H1 (cell line): Measurements from ENCODE around the gene RBM8A. TPM values are rescaled to one million over a fixed set of nuclear protein-coding genes. Genes with fewer than 3 reads are reported as not detected.

Experiments used
- CTCF ChIA-PET: fragments of 300-600 bp; sonication (Branson Sonifier 250); formaldehyde crosslinking; loops from one replicate; lab custom pipeline; 2021; ENCODE audit not compliant: partially characterized antibody; lab: Charles Lee
- POLR2A ChIA-PET: fragments of 300-600 bp; sonication (Branson Sonifier 250); formaldehyde crosslinking; loops from one replicate; lab custom pipeline; 2021; ENCODE audit warnings: inconsistent platforms; ENCODE audit not compliant: partially characterized antibody; lab: Charles Lee
- DNase-seq, 2 experiments: peaks; one replicate each; pipeline versions ENCODE4 v3.0.0 to v3.0.0-alpha.2; 2010 to 2022; ENCODE audit warnings: low spot score in 2 of 2, low read depth in 1 of 2, mixed read lengths in 1 of 2
- FAIRE-seq: peaks from 2 replicates; lab custom pipeline; 2011; peaks lifted over from hg19 to GRCh38; lab: Jason Lieb, UNC
- H2AFZ ChIP-seq: 2 replicates; pipeline ENCODE4 v1.8.1; 2012; ENCODE audit warnings: low read length, inconsistent platforms
- H2AK5ac ChIP-seq: 2 replicates; pipeline ENCODE4 v1.6.1; 2013; ENCODE audit warnings: low read depth, low read length
- H2BK120ac ChIP-seq: replicated peaks from 2 replicates; pipeline ENCODE3; 2013; ENCODE audit warnings: low read depth, low read length, inconsistent platforms
- H2BK12ac ChIP-seq: 2 replicates; pipeline ENCODE4 v1.6.1; 2013; ENCODE audit warnings: low read depth, low read length
- H2BK15ac ChIP-seq: 2 replicates; pipeline ENCODE4 v1.6.1; 2013; ENCODE audit warnings: low read length
- H2BK20ac ChIP-seq: 2 replicates; pipeline ENCODE4 v1.6.1; 2013; ENCODE audit warnings: low read length
- H2BK5ac ChIP-seq: 2 replicates; pipeline ENCODE4 v1.6.1; 2013; ENCODE audit warnings: low read depth, low read length
- H3K14ac ChIP-seq: 2 replicates; pipeline ENCODE4 v1.6.1; 2013; ENCODE audit warnings: inconsistent platforms; ENCODE audit not compliant: insufficient read length
- H3K18ac ChIP-seq: 2 replicates; pipeline ENCODE4 v1.6.1; 2013; ENCODE audit warnings: low read length; ENCODE audit errors: extremely low read depth
- H3K23ac ChIP-seq: 2 replicates; pipeline ENCODE4 v1.6.1; 2013; ENCODE audit warnings: inconsistent platforms; ENCODE audit not compliant: insufficient read length
- H3K23me2 ChIP-seq: 2 replicates; pipeline ENCODE4 v1.6.1; 2013; ENCODE audit warnings: low read depth, low read length
- H3K27ac ChIP-seq: 2 replicates; pipeline ENCODE4 v1.6.1; 2011; ENCODE audit warnings: low read depth, low read length, inconsistent platforms
- H3K27me3 ChIP-seq, 4 experiments: replicated peaks in 1 of 4; 1 replicate in 1 of 4; 2 replicates in 3 of 4; pipeline versions ENCODE4 v1.6.1 to v1.8.1; 2011 to 2013; ENCODE audit warnings: low read length in 3 of 4, mild to moderate bottlenecking in 3 of 4, inconsistent platforms in 2 of 4, mixed read lengths in 2 of 4, moderate library complexity in 1 of 4; ENCODE audit not compliant: control insufficient read depth in 3 of 4, insufficient read depth in 3 of 4; ENCODE audit errors: extremely low read depth in 1 of 4
- H3K36me3 ChIP-seq, 4 experiments: 2 replicates each; pipeline versions ENCODE4 v1.6.1 to v1.8.1; 2011 to 2013; ENCODE audit warnings: mild to moderate bottlenecking in 4 of 4, low read length in 3 of 4, moderate library complexity in 2 of 4, control low read depth in 1 of 4, inconsistent platforms in 1 of 4; ENCODE audit not compliant: insufficient read depth in 4 of 4, control insufficient read depth in 2 of 4
- H3K4ac ChIP-seq: replicated peaks from 2 replicates; pipeline ENCODE3; 2013; ENCODE audit warnings: low read length, low read depth, mixed read lengths, inconsistent platforms; ENCODE audit not compliant: insufficient read length
- H3K4me1 ChIP-seq, 4 experiments: replicated peaks in 1 of 4; 1 replicate in 1 of 4; 2 replicates in 3 of 4; pipeline versions ENCODE4 v1.6.1 to v1.8.1; 2011 to 2013; ENCODE audit warnings: low read length in 3 of 4, inconsistent platforms in 2 of 4, mixed read lengths in 1 of 4; ENCODE audit not compliant: insufficient read depth in 4 of 4, control insufficient read depth in 3 of 4
- H3K4me2 ChIP-seq, 2 experiments: 2 replicates each; pipeline versions ENCODE4 v1.6.1 to v1.8.1; 2011 to 2013; ENCODE audit warnings: low read depth in 2 of 2, low read length in 2 of 2, control low read depth in 1 of 2, inconsistent platforms in 1 of 2, mild to moderate bottlenecking in 1 of 2; ENCODE audit not compliant: insufficient read depth in 1 of 2
- H3K4me3 ChIP-seq, 4 experiments: fragments of 200-600, 300-600 bp in 1 of 4; sonication (generic), shearing (Covaris generic), sonication (Bioruptor Twin) in 1 of 4; 2 replicates each; pipeline versions ENCODE4 v1.5.1 to v1.8.1; 2011 to 2016; ENCODE audit warnings: low read length in 4 of 4, low read depth in 3 of 4, control low read depth in 2 of 4, inconsistent platforms in 2 of 4, mild to moderate bottlenecking in 2 of 4, mixed read lengths in 1 of 4, moderate library complexity in 1 of 4; ENCODE audit not compliant: insufficient read depth in 2 of 4; ENCODE audit errors: extremely low read depth in 1 of 4
- H3K56ac ChIP-seq: replicated peaks from 2 replicates; pipeline ENCODE3; 2013; ENCODE audit warnings: low read depth, mild to moderate bottlenecking, mixed read lengths, low read length, inconsistent platforms; ENCODE audit not compliant: insufficient read length
- H3K79me1 ChIP-seq: 2 replicates; pipeline ENCODE4 v1.6.1; 2013; ENCODE audit warnings: low read depth, low read length, control low read depth
- H3K79me2 ChIP-seq, 2 experiments: 2 replicates each; pipeline versions ENCODE4 v1.6.1 to v1.8.1; 2012 to 2013; ENCODE audit warnings: low read length in 2 of 2, mild to moderate bottlenecking in 2 of 2, inconsistent platforms in 1 of 2; ENCODE audit not compliant: insufficient read depth in 2 of 2, control insufficient read depth in 1 of 2
- H3K9ac ChIP-seq, 4 experiments: replicated peaks in 1 of 4; 1 replicate in 1 of 4; 2 replicates in 3 of 4; pipeline versions ENCODE4 v1.6.1 to v1.8.1; 2011 to 2013; ENCODE audit warnings: low read depth in 3 of 4, low read length in 3 of 4, control low read depth in 2 of 4, mild to moderate bottlenecking in 2 of 4, moderate library complexity in 2 of 4, inconsistent platforms in 1 of 4; ENCODE audit errors: extremely low read depth in 1 of 4
- H3K9me3 ChIP-seq, 2 experiments: 2 replicates each; pipeline versions ENCODE4 v1.6.1 to v1.8.1; 2012 to 2013; ENCODE audit warnings: mild to moderate bottlenecking in 2 of 2, moderate library complexity in 2 of 2, control low read depth in 1 of 2, inconsistent platforms in 1 of 2, low read depth in 1 of 2, low read length in 1 of 2, mixed read lengths in 1 of 2; ENCODE audit not compliant: insufficient read depth in 2 of 2
- H4K20me1 ChIP-seq, 2 experiments: replicated peaks in 1 of 2; 2 replicates each; pipeline versions ENCODE3 to v1.8.1; 2011 to 2013; ENCODE audit warnings: inconsistent platforms in 2 of 2, low read length in 2 of 2, mild to moderate bottlenecking in 1 of 2; ENCODE audit not compliant: insufficient read depth in 2 of 2, control insufficient read depth in 1 of 2
- H4K5ac ChIP-seq: 2 replicates; pipeline ENCODE4 v1.6.1; 2013; ENCODE audit warnings: low read length, low read depth, mixed read lengths, inconsistent platforms; ENCODE audit not compliant: insufficient read length
- H4K8ac ChIP-seq: 2 replicates; pipeline ENCODE4 v1.8.0; 2013; ENCODE audit warnings: mild to moderate bottlenecking, moderate library complexity, low read length, inconsistent platforms; ENCODE audit not compliant: insufficient read depth; ENCODE audit errors: extremely low read depth
- H4K91ac ChIP-seq: replicated peaks from 2 replicates; pipeline ENCODE3; 2013; ENCODE audit warnings: low read length, mixed read lengths, inconsistent platforms; ENCODE audit not compliant: insufficient read length
- ASH2L ChIP-seq: fragments of 200-600, 300-600 bp; sonication (generic); IDR thresholded peaks from one replicate; pipeline ENCODE4 v1.7.1; 2017; ENCODE audit warnings: low read length
- ATF3 ChIP-seq: IDR thresholded peaks from 2 replicates; pipeline ENCODE4 v1.6.1; 2011; ENCODE audit warnings: low read depth, mild to moderate bottlenecking, low read length; ENCODE audit not compliant: insufficient read depth
- CTBP2 ChIP-seq: IDR thresholded peaks from 2 replicates; pipeline ENCODE4 v1.7.0; 2011; ENCODE audit warnings: borderline replicate concordance, mild to moderate bottlenecking, moderate library complexity, mixed read lengths, low read length; ENCODE audit not compliant: insufficient read depth, insufficient read length
- EP300 ChIP-seq, 2 experiments: IDR thresholded peaks; 1 replicate in 1 of 2; 2 replicates in 1 of 2; pipeline ENCODE4 v1.6.1; 2011 to 2012; ENCODE audit warnings: low read depth in 2 of 2, low read length in 2 of 2, mild to moderate bottlenecking in 2 of 2, borderline replicate concordance in 1 of 2, inconsistent platforms in 1 of 2, moderate library complexity in 1 of 2
- FOSL1 ChIP-seq: IDR thresholded peaks from 2 replicates; pipeline ENCODE4 v1.6.1; 2011; ENCODE audit warnings: mild to moderate bottlenecking, low read depth, low read length, moderate library complexity; ENCODE audit not compliant: insufficient read depth
- GABPA ChIP-seq: IDR thresholded peaks from 2 replicates; pipeline ENCODE4 v1.6.1; 2011; ENCODE audit warnings: mild to moderate bottlenecking, low read length, moderate library complexity, borderline replicate concordance; ENCODE audit not compliant: insufficient read depth
- GTF2F1 ChIP-seq: IDR thresholded peaks from 2 replicates; pipeline ENCODE4 v1.6.1; 2012; ENCODE audit warnings: low read depth, low read length, improper control_type of control experiment, borderline replicate concordance
- JUND ChIP-seq: IDR thresholded peaks from 2 replicates; pipeline ENCODE4 v1.6.1; 2011; ENCODE audit warnings: mild to moderate bottlenecking, improper control_type of control experiment, low read length
- PHF8 ChIP-seq: fragments of 200-600 bp; sonication (generic); conservative IDR thresholded peaks from 2 replicates; pipeline ENCODE4 v1.7.1; 2012; ENCODE audit warnings: low read depth, mild to moderate bottlenecking, inconsistent platforms, low read length, moderate library complexity
- SAP30 ChIP-seq: fragments of 300-600 bp; sonication (generic); IDR thresholded peaks from 2 replicates; pipeline ENCODE4 v1.7.1; 2012; ENCODE audit warnings: low read length, moderate library complexity, mild to moderate bottlenecking, inconsistent platforms; ENCODE audit not compliant: insufficient read depth, insufficient replicate concordance
- SUZ12 ChIP-seq: fragments of 200-600 bp; sonication (generic); IDR thresholded peaks from 2 replicates; pipeline ENCODE4 v1.6.1; 2012; ENCODE audit warnings: mild to moderate bottlenecking, inconsistent platforms, low read length, moderate library complexity, mixed read lengths
- WGBS, 2 experiments: shearing (Covaris generic) in 1 of 2; methylation state at CpG; one replicate each; pipeline versions ENCODE4 v1.1.6 to v1.1.7; 2013 to 2015; ENCODE audit warnings: low lambda C conversion rate in 2 of 2, mixed read lengths in 2 of 2, inconsistent platforms in 1 of 2, low coverage in 1 of 2, missing lambda C conversion rate in 1 of 2; ENCODE audit not compliant: insufficient replicate concordance in 2 of 2, insufficient coverage in 1 of 2, insufficient read length in 1 of 2; ENCODE audit errors: extremely low coverage in 1 of 2, missing lambda C conversion rate in 1 of 2; 5-methylcytosine and 5-hydroxymethylcytosine counted together
- polyA plus RNA-seq, 7 experiments: library from polyadenylated mRNA; depleted of rRNA in 3 of 7; stranded (reverse) in 5 of 7; unstranded in 2 of 7; fragments of >200 nt in 5 of 7; fragments of 200-250 nt in 2 of 7; gene quantifications; 1 replicate in 5 of 7; 2 replicates in 1 of 7; 4 replicates in 1 of 7; pipeline versions ENCODE4 v1.2.1 to v1.2.3, GENCODE V29; 2011 to 2013; ENCODE audit warnings: missing spikeins in 2 of 7, mixed read lengths in 2 of 7
- total RNA-seq: library from RNA; stranded (reverse); fragmentation: NEBNext Ultra II Directional; extraction: Animal tissue kit (Norgen Biotek cat#: 25700); gene quantifications from 2 replicates; pipeline ENCODE4 v1.2.1, GENCODE V29; 2021

The RBM8A gene
- total and polyA plus RNA-seq, 2 of the 8 experiments (the other 6 are each of a cell fraction or from before 2014, with no cell fraction given): 125 to 216 TPM

- Histone ChIP-seq H2BK5ac (no peak overlapping the region), H3K14ac (no peak overlapping the region), H3K56ac (no peak overlapping the region), H3K23ac (no peak overlapping the region), H3K79me1 (no peaks in the 10 kb centered on the region), H3K4me2 (peak overlapping the region; percentile 93 to 98), H3K9me3 (no peaks in the 10 kb centered on the region), H4K91ac (no peak overlapping the region), H2BK15ac (peak overlapping the region; percentile 3; the same call in 1 of the 2 replicates), H3K4me1 (peaks cover 0 to 20% (median 11%) of the 10 kb centered on the region in 4 experiments; a peak in 6 of 7 replicates), H4K20me1 (peaks cover 0 to 2% of the 10 kb centered on the region in 2 experiments), H3K4me3 (peak overlapping the region; percentile 56 to 85 (median 82)), H3K79me2 (no peaks in the 10 kb centered on the region), H3K4ac (no peak overlapping the region), H4K8ac (no peak overlapping the region), H3K9ac (no peak overlapping the region), H3K23me2 (peaks cover 25% of the 10 kb centered on the region), H2BK20ac (no peak overlapping the region), H2BK120ac (no peak overlapping the region), H2AFZ (peak overlapping the region; percentile 28; the same call in 1 of the 2 replicates), H3K27ac (no peak overlapping the region), H2AK5ac (no peak overlapping the region), H2BK12ac (0 out of 2 replicates have a peak overlapping the region, but pooled peaks have one; percentile 28), H3K18ac (no peak overlapping the region; the same call in 1 of the 2 replicates), H3K36me3 (no peaks in the 10 kb centered on the region), H3K27me3 (peaks cover 25 to 80% (median 67%) of the 10 kb centered on the region in 4 experiments), H4K5ac (no peak overlapping the region)
- FAIRE-seq (no peak), DNase-seq (no peak)
- WGBS, 2 experiments: 11% methylated on average over 12 of the region's 12 CpGs; no CpG with 5 or more reads in 1 of the 2 experiments
- CTCF ChIA-PET: interaction anchor here (1.1 kb wide), 1 partner anchor 50 kb away, joined by 3 read pairs; the partner anchor contains the start of gene ITGA10
- POLR2A ChIA-PET: interaction anchor here (1.1 to 5.3 kb wide), 2 partner anchors 33 to 75 kb away, joined by 4 to 31 read pairs; partner anchors contain the start of gene RBM8A
- no peak for TF ChIP-seq FOSL1
- no peak for TF ChIP-seq PHF8
- no peak for TF ChIP-seq EP300 (IDR thresholded peaks at IDR 0.05; ENCODE audit: borderline replicate concordance in 1 of 2, low read depth in 2 of 2, low read length in 2 of 2)
- TF ChIP-seq GABPA: no peak
- TF ChIP-seq SAP30: no peak
- no peak for TF ChIP-seq JUND
- TF ChIP-seq ATF3: no peak
- no peak for TF ChIP-seq ASH2L
- no peak for TF ChIP-seq CTBP2
- no peak for TF ChIP-seq SUZ12
- TF ChIP-seq GTF2F1: no peak
These were observed 32.7 kb upstream of the RBM8A start for GRCh38 chr1:145959957-145960467.
